ENCODE results near the gene NISCH. TPM values are rescaled to one million over a fixed set of nuclear protein-coding genes. Genes with fewer than 3 reads are reported as not detected.

The NISCH gene
- total and polyA plus RNA-seq, 2 donors (not counting 3 experiments of a cell fraction or from before 2014, with no cell fraction given), result 156 to 178 TPM

DNA sequence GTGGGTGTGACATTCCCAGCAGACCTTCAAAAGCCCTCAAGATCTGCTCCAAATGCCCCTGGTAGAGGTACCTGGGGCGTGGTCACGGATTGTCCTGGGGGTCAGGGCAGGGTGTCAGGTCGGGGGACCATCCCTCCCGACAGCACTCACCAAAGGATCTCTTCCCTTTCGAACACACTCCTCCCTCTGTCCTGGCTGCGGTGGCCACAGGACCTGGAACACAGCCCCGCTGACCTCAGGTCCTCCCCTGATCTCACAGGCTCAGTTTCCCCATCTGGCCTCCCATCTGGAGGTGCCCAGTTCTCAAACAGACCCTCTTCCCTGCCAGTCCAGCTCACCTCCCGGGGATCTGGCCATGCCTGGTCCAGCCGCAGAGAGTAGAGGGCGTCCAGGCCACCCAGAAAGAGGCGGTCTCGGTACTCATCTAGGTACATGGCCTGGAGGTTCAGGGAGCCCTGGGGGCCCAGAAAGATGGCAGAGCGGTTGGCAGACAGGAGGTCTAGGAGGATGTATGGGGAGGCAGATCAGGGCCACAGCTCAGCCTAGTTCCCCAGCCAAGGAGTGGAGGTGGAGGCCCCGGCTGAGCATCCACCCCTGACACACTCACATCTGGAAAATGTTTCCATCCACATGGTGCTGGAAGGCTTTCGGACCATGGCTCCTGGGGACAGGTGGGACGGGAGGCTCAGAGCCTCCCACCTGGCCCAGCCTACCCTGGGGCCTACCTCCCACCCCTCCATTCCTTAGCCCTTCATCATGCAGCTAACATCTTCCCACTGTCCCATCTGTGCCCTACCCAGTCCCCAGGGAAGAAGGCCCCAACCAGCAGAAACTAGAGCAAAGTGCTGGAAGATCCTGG lies 12.8 kb upstream of the NISCH start:
- POLR2A ChIA-PET, result no interaction called here
- FAIRE-seq (no peak), DNase-seq (ENCODE audit: low read depth, low spot score) (no peak)
- Histone ChIP-seq H3K4me3 (replicated peaks in 1 of 3; ENCODE audit: insufficient read depth in 1 of 3, low read depth in 1 of 3, low read length in 3 of 3) (no peak overlapping the region), H3K4me2 (ENCODE audit: insufficient read depth, low read length) (no peak overlapping the region), H2AFZ (ENCODE audit: low read depth, low read length) (no peak overlapping the region), H3K36me3 (ENCODE audit: control insufficient read depth in 2 of 2, extremely low read depth in 1 of 2, insufficient read depth in 2 of 2, low read length in 2 of 2) (peaks cover 0 to 15% of the 10 kb centered on the region in 2 experiments), H3K27ac (ENCODE audit: insufficient read depth, low read depth, low read length) (no peak overlapping the region), H4K20me1 (replicated peaks; ENCODE audit: control insufficient read depth, extremely low read depth, insufficient read depth, low read length) (no peaks in the 10 kb centered on the region), H3K79me2 (ENCODE audit: control insufficient read depth, insufficient read depth, low read length) (no peaks in the 10 kb centered on the region), H3K9me1 (replicated peaks; ENCODE audit: control insufficient read depth, extremely low read depth, insufficient read depth, low read length) (no peaks in the 10 kb centered on the region), H3K9me3 (replicated peaks; ENCODE audit: control insufficient read depth, insufficient read depth, low read length) (no peaks in the 10 kb centered on the region), H3K9ac (replicated peaks; ENCODE audit: extremely low read depth, insufficient read depth, low read length) (no peak overlapping the region), H3K27me3 (ENCODE audit: control insufficient read depth in 2 of 2, insufficient read depth in 2 of 2, low read length in 2 of 2) (no peaks in the 10 kb centered on the region), H3K4me1 (ENCODE audit: control insufficient read depth, extremely low read depth, insufficient read depth, low read length) (peaks cover 5% of the 10 kb centered on the region)
- CTCF ChIA-PET, result interaction anchor here (1.0 to 1.7 kb wide), 3 partner anchors 14 to 30 kb away, joined by 3 to 12 read pairs (median 4); no protein-coding TSS in a partner anchor
- intact Hi-C loops (cut with micrococcal nuclease), result no loop called here
- BruUV-seq (replicated peaks), result no TSS peak
- dilution Hi-C loops (cut with MboI; ENCODE audit: extremely low pct_ligation_motif_present, low sequenced_read_pairs), result no loop called here
- TF ChIP-seq MYC (IDR thresholded peaks at IDR 0.05; ENCODE audit: low read depth, low read length) (no peak), POLR2A (IDR thresholded peaks at IDR 0.05; ENCODE audit: low read depth, low read length) (no peak), GATA2 (IDR thresholded peaks at IDR 0.05; ENCODE audit: insufficient read depth, insufficient read length, low read depth, low read length) (no peak), EZH2 (IDR thresholded peaks at IDR 0.05; ENCODE audit: borderline replicate concordance, low read depth, low read length, severe bottlenecking) (no peak), FOS (IDR thresholded peaks at IDR 0.05; ENCODE audit: borderline replicate concordance, insufficient read depth, low read length) (no peak), JUN (IDR thresholded peaks at IDR 0.05; ENCODE audit: borderline replicate concordance, insufficient read depth, insufficient read length, low read depth) (no peak)

DNA sequence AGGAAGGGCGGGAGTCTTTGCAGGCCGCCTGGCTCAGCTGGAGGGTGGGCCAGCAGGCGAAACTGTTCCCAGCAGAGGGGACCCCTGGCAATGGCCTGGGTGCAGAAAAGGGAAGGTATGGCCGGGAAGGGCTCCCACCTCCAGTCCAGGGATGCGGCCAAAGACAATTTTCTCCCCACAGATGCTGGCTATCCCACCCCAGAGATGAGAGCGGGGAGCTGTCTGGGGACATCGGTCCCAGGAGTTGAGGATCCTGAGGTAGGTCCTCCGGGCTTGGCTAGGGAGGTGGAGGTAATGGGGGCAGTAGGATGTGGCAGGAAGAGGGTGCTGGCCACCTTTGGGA lies 12.2 kb upstream of the NISCH start:
- ChIA-PET POLR2A (no interaction called here), CTCF (interaction anchor here (1.0 to 1.7 kb wide), 3 partner anchors 15 to 31 kb away, joined by 3 to 12 read pairs (median 4); no protein-coding TSS in a partner anchor)
- Histone ChIP-seq H3K79me2 (ENCODE audit: control insufficient read depth, insufficient read depth, low read length) (no peaks in the 10 kb centered on the region), H3K4me3 (replicated peaks in 1 of 3; ENCODE audit: insufficient read depth in 1 of 3, low read depth in 1 of 3, low read length in 3 of 3) (no peak overlapping the region), H3K27ac (ENCODE audit: insufficient read depth, low read depth, low read length) (no peak overlapping the region), H4K20me1 (replicated peaks; ENCODE audit: control insufficient read depth, extremely low read depth, insufficient read depth, low read length) (no peaks in the 10 kb centered on the region), H3K9me1 (replicated peaks; ENCODE audit: control insufficient read depth, extremely low read depth, insufficient read depth, low read length) (no peaks in the 10 kb centered on the region), H3K9me3 (replicated peaks; ENCODE audit: control insufficient read depth, insufficient read depth, low read length) (no peaks in the 10 kb centered on the region), H3K4me2 (ENCODE audit: insufficient read depth, low read length) (no peak overlapping the region), H3K4me1 (ENCODE audit: control insufficient read depth, extremely low read depth, insufficient read depth, low read length) (peaks cover 5% of the 10 kb centered on the region), H3K27me3 (ENCODE audit: control insufficient read depth in 2 of 2, insufficient read depth in 2 of 2, low read length in 2 of 2) (no peaks in the 10 kb centered on the region), H2AFZ (ENCODE audit: low read depth, low read length) (no peak overlapping the region), H3K9ac (replicated peaks; ENCODE audit: extremely low read depth, insufficient read depth, low read length) (no peak overlapping the region), H3K36me3 (ENCODE audit: control insufficient read depth in 2 of 2, extremely low read depth in 1 of 2, insufficient read depth in 2 of 2, low read length in 2 of 2) (peaks cover 0 to 13% of the 10 kb centered on the region in 2 experiments)
- DNase-seq (ENCODE audit: low read depth, low spot score), result no peak
- intact Hi-C loops (cut with micrococcal nuclease), result no loop called here
- dilution Hi-C loops (cut with MboI; ENCODE audit: extremely low pct_ligation_motif_present, low sequenced_read_pairs), result no loop called here
- FAIRE-seq, result no peak
- BruUV-seq (replicated peaks), result no TSS peak
- TF ChIP-seq FOS (IDR thresholded peaks at IDR 0.05; ENCODE audit: borderline replicate concordance, insufficient read depth, low read length) (no peak), POLR2AphosphoS5 (IDR thresholded peaks at IDR 0.05; ENCODE audit: insufficient read depth, low read depth, low read length) (no peak), MYC (IDR thresholded peaks at IDR 0.05; ENCODE audit: low read depth, low read length) (no peak)

Data from endothelial cell of umbilical vein (primary cell).